HepG2 (cell line): ENCODE measurements around the gene GPR25. TPM values are rescaled to one million over a fixed set of nuclear protein-coding genes. Genes with fewer than 3 reads are reported as not detected.
A peak's percentile ranks its signal among the peaks of the same experiment; 100 is the strongest.

Source experiments
- ADNP ChIP-seq: sonication (generic); formaldehyde crosslinking; IDR thresholded peaks from 2 replicates; pipeline ENCODE4 v1.4.0; 2020; ENCODE audit warnings: missing genetic modification reagents
- ARID2 ChIP-seq: sonication (generic); formaldehyde crosslinking; IDR thresholded peaks from 2 replicates; pipeline ENCODE4 v1.8.1; 2022; ENCODE audit warnings: mild to moderate bottlenecking, missing genetic modification reagents, borderline replicate concordance
- CEBPB ChIP-seq: IDR thresholded peaks from 2 replicates; pipeline ENCODE4 v1.6.1; 2011; ENCODE audit warnings: low read depth, low read length, improper control_type of control experiment, borderline replicate concordance
- EED ChIP-seq: sonication (generic); formaldehyde crosslinking; IDR thresholded peaks from 2 replicates; pipeline ENCODE4 v1.5.0; 2020; ENCODE audit warnings: mild to moderate bottlenecking, missing genetic modification reagents
- FOXA3 ChIP-seq: IDR thresholded peaks from 2 replicates; pipeline ENCODE4 v1.6.1; 2016; ENCODE audit warnings: missing genetic modification reagents, missing compliant biosample characterization
- IKZF1 ChIP-seq: fragments of 450-650 bp; IDR thresholded peaks from 2 replicates; pipeline ENCODE4 v1.7.1; 2016
- KAT2B ChIP-seq: fragments of 150-350 bp; IDR thresholded peaks from 2 replicates; pipeline ENCODE4 v1.6.1; 2014; ENCODE audit warnings: low read depth, low read length, borderline replicate concordance
- KLF12 ChIP-seq: sonication (generic); formaldehyde crosslinking; IDR thresholded peaks from 2 replicates; pipeline ENCODE4 v1.4.0; 2020; ENCODE audit warnings: missing genetic modification reagents, borderline replicate concordance
- MEIS2 ChIP-seq: sonication (generic); formaldehyde crosslinking; IDR thresholded peaks from 2 replicates; pipeline ENCODE4 v1.9.0; 2021; ENCODE audit warnings: mild to moderate bottlenecking, missing genetic modification reagents
- RBM39 ChIP-seq: fragments of 200-400 bp; formaldehyde crosslinking; IDR thresholded peaks from one replicate; pipeline ENCODE4 v1.6.1; 2018; ENCODE audit warnings: antibody characterized with exemption, mild to moderate bottlenecking, low read depth, low read length; ENCODE audit not compliant: poor library complexity, severe bottlenecking
- SATB2 ChIP-seq: sonication (generic); formaldehyde crosslinking; IDR thresholded peaks from 2 replicates; pipeline ENCODE4 v1.5.0; 2020; ENCODE audit warnings: missing genetic modification reagents
- SKI ChIP-seq: fragments of 450-650 bp; IDR thresholded peaks from one replicate; pipeline ENCODE4 v1.6.1; 2018; ENCODE audit warnings: mild to moderate bottlenecking; ENCODE audit not compliant: partially characterized antibody
- SSRP1 ChIP-seq: IDR thresholded peaks from 2 replicates; pipeline ENCODE4 v1.6.1; 2016; ENCODE audit warnings: control low read depth
- TBP ChIP-seq: sonication (generic); formaldehyde crosslinking; IDR thresholded peaks from 2 replicates; pipeline ENCODE4 v1.5.0; 2020; ENCODE audit warnings: missing genetic modification reagents
- TP53 ChIP-seq: sonication (generic); formaldehyde crosslinking; conservative IDR thresholded peaks from 2 replicates; pipeline ENCODE4 v1.4.0; 2020; ENCODE audit warnings: missing genetic modification reagents
- TRIM22 ChIP-seq: fragments of 450-650 bp; IDR thresholded peaks from 2 replicates; pipeline ENCODE4 v1.6.1; 2017
- ZKSCAN5 ChIP-seq: sonication (generic); formaldehyde crosslinking; IDR thresholded peaks from 2 replicates; pipeline ENCODE4 v1.5.1; 2020; ENCODE audit warnings: mild to moderate bottlenecking, missing genetic modification reagents
- ZNF20 ChIP-seq: sonication (generic); formaldehyde crosslinking; IDR thresholded peaks from 2 replicates; pipeline ENCODE4 v1.4.0; 2020; ENCODE audit warnings: mild to moderate bottlenecking, moderate library complexity, missing genetic modification reagents
- ZNF224 ChIP-seq: sonication (generic); formaldehyde crosslinking; IDR thresholded peaks from 2 replicates; pipeline ENCODE4 v1.5.0; 2020; ENCODE audit warnings: mild to moderate bottlenecking, missing genetic modification reagents
- ZSCAN22 ChIP-seq: sonication (generic); formaldehyde crosslinking; IDR thresholded peaks from 2 replicates; pipeline ENCODE4 v1.4.0; 2020; ENCODE audit warnings: mild to moderate bottlenecking, missing genetic modification reagents
- polyA plus RNA-seq, 8 experiments: library from polyadenylated mRNA; depleted of rRNA in 3 of 8; stranded (reverse) in 7 of 8; unstranded in 1 of 8; fragments of >200 nt; fragmentation: Illumina TruSeq in 4 of 8; extraction: Trizol in 4 of 8; gene quantifications; 2 replicates each; pipeline versions ENCODE4 v1.2.1 to v1.2.3, GENCODE V29; 2011 to 2016; ENCODE audit warnings: low read depth in 4 of 8, missing spikeins in 1 of 8, mixed read lengths in 1 of 8; ENCODE audit not compliant: insufficient read depth in 1 of 8
- total RNA-seq, 5 experiments: library from RNA; depleted of rRNA; stranded (reverse); fragments of >200 nt; fragmentation: Illumina TruSeq; extraction: Trizol; gene quantifications; 2 replicates each; pipeline ENCODE4 v1.2.3, GENCODE V29; 2016; ENCODE audit warnings: low read depth in 1 of 5
- TF ChIP-seq, protein P1 (sequence below): sonication (generic); formaldehyde crosslinking; IDR thresholded peaks from 2 replicates; pipeline ENCODE4 v1.4.0; 2020; ENCODE audit warnings: missing genetic modification reagents
- TF ChIP-seq, protein P2 (sequence below): sonication (generic); formaldehyde crosslinking; IDR thresholded peaks from 2 replicates; pipeline ENCODE4 v1.8.0; 2022; ENCODE audit warnings: missing genetic modification reagents, mild to moderate bottlenecking, inconsistent platforms, borderline replicate concordance
- TF ChIP-seq, protein P3 (sequence below), 2 experiments: sonication (generic) in 1 of 2; formaldehyde crosslinking in 1 of 2; IDR thresholded peaks; 2 replicates each; pipeline versions ENCODE4 v1.5.1 to v1.6.1; 2011 to 2020; ENCODE audit warnings: borderline replicate concordance in 1 of 2, low read depth in 1 of 2, low read length in 1 of 2, mild to moderate bottlenecking in 1 of 2, missing genetic modification reagents in 1 of 2, moderate library complexity in 1 of 2
- TF ChIP-seq, protein P4 (sequence below): sonication (generic); formaldehyde crosslinking; IDR thresholded peaks from 2 replicates; pipeline ENCODE4 v1.8.1; 2022; ENCODE audit warnings: mild to moderate bottlenecking, missing genetic modification reagents

GPR25 gene
- total and polyA plus RNA-seq, 2 of the 13 experiments (the other 11 are each of a cell fraction or from before 2014, with no cell fraction given), result not detected

DNA sequence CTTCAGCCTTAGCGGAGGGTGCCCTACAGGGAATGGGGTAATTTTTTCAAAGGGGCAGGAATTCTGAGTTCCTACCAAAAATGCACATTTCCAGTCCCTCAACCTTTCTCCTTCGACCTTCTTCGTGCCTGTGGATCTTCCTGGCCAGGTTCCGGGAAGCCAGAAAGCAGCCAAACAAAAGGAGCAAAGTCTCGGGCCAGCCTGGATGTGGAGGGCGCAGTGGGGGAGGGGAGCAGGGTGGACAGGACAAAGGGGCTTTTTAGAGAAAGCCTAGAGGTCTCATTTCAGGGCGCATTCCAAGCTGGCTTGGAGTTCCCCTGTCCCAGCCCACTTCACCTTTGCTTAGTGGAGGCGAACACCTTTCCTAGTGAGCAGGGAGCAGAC lies 19.0 kb downstream of the GPR25 start (continued):
- no peak for TF ChIP-seq ZKSCAN5
- TF ChIP-seq, protein P1, sequence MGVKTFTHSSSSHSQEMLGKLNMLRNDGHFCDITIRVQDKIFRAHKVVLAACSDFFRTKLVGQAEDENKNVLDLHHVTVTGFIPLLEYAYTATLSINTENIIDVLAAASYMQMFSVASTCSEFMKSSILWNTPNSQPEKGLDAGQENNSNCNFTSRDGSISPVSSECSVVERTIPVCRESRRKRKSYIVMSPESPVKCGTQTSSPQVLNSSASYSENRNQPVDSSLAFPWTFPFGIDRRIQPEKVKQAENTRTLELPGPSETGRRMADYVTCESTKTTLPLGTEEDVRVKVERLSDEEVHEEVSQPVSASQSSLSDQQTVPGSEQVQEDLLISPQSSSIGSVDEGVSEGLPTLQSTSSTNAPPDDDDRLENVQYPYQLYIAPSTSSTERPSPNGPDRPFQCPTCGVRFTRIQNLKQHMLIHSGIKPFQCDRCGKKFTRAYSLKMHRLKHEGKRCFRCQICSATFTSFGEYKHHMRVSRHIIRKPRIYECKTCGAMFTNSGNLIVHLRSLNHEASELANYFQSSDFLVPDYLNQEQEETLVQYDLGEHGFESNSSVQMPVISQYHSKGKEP (CRISPR knock-in tag), result no peak
- no peak for TF ChIP-seq TRIM22
- TF ChIP-seq TBP (CRISPR knock-in tag), result no peak
- peak; percentile 17; the same call in 1 of the 2 replicates for TF ChIP-seq FOXA3 (CRISPR knock-in tag)
- no peak for TF ChIP-seq ZNF20 (CRISPR knock-in tag)
- TF ChIP-seq, protein P2, sequence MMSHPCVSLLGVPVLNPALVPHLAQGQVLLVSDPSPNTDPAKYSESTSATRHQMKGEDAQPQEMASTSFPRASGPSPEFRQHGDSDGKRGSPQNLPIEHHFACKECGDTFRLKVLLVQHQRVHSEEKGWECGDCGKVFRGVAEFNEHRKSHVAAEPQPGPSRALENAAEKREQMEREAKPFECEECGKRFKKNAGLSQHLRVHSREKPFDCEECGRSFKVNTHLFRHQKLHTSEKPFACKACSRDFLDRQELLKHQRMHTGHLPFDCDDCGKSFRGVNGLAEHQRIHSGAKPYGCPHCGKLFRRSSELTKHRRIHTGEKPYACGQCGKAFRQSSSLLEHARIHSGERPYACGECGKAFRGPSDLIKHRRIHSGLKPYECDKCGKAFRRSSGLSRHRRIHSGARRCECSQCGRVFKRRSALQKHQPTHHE, result no peak
- no peak for TF ChIP-seq TP53 (CRISPR knock-in tag)
- no peak for TF ChIP-seq ARID2
- no peak for TF ChIP-seq CEBPB
- no peak for TF ChIP-seq SSRP1 (CRISPR knock-in tag)
- no peak for TF ChIP-seq IKZF1
- no peak for TF ChIP-seq SKI
- TF ChIP-seq MEIS2 (CRISPR knock-in tag), result no peak; the same call in 1 of the 2 replicates
- TF ChIP-seq, protein P3, sequence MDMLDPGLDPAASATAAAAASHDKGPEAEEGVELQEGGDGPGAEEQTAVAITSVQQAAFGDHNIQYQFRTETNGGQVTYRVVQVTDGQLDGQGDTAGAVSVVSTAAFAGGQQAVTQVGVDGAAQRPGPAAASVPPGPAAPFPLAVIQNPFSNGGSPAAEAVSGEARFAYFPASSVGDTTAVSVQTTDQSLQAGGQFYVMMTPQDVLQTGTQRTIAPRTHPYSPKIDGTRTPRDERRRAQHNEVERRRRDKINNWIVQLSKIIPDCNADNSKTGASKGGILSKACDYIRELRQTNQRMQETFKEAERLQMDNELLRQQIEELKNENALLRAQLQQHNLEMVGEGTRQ (IDR thresholded peaks at IDR 0.05; ENCODE audit: low read depth, low read length), result no peak
- TF ChIP-seq, protein P3 (CRISPR knock-in tag; IDR thresholded peaks at IDR 0.05; ENCODE audit: borderline replicate concordance), result no peak
- TF ChIP-seq ADNP, result no peak
- TF ChIP-seq, protein P4, sequence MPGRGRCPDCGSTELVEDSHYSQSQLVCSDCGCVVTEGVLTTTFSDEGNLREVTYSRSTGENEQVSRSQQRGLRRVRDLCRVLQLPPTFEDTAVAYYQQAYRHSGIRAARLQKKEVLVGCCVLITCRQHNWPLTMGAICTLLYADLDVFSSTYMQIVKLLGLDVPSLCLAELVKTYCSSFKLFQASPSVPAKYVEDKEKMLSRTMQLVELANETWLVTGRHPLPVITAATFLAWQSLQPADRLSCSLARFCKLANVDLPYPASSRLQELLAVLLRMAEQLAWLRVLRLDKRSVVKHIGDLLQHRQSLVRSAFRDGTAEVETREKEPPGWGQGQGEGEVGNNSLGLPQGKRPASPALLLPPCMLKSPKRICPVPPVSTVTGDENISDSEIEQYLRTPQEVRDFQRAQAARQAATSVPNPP (CRISPR knock-in tag), result no peak
- TF ChIP-seq ZSCAN22, result no peak
- no peak for TF ChIP-seq RBM39
- TF ChIP-seq EED (CRISPR knock-in tag), result no peak
- TF ChIP-seq SATB2 (CRISPR knock-in tag), result no peak; the same call in 1 of the 2 replicates
- TF ChIP-seq KLF12 (CRISPR knock-in tag), result no peak
- no peak for TF ChIP-seq ZNF224 (CRISPR knock-in tag)
- no peak for TF ChIP-seq KAT2B
